Fibroblast of mammary gland (primary cell): ENCODE data around the gene PPP1R12B.

ENCODE experiments used
- DNase-seq: peaks from one replicate; pipeline ENCODE4 v3.0.0-alpha.2; 2010; ENCODE audit warnings: low read depth
- H3K4me3 ChIP-seq: 2 replicates; pipeline ENCODE4 v1.5.1; 2011; ENCODE audit warnings: low read depth, mild to moderate bottlenecking, low read length, moderate library complexity; ENCODE audit not compliant: control insufficient read depth
- CTCF ChIP-seq: conservative IDR thresholded peaks from 2 replicates; pipeline ENCODE4 v1.5.1; 2011; ENCODE audit warnings: low read depth, low read length, inconsistent platforms; ENCODE audit not compliant: control insufficient read depth, insufficient read depth

The PPP1R12B gene

GRCh38 chr1:202585590-202585933, 237.1 kb downstream of the PPP1R12B start:
- TF ChIP-seq CTCF = no peak
- DNase-seq = no peak
- H3K4me3 ChIP-seq = no peak overlapping the region

- DNase-seq = peak; percentile 66
- H3K4me3 ChIP-seq = no peak overlapping the region
- TF ChIP-seq CTCF = no peak
Observed at GRCh38 chr1:202586018-202586821, 237.7 kb downstream of the PPP1R12B start.

- TF ChIP-seq CTCF = no peak
- DNase-seq = no peak
- no peak overlapping the region for H3K4me3 ChIP-seq
Observed at GRCh38 chr1:202586871-202587270, 238.4 kb downstream of the PPP1R12B start.

- no peak for TF ChIP-seq CTCF
- DNase-seq = no peak
- H3K4me3 ChIP-seq = no peak overlapping the region
Observed at GRCh38 chr1:202587859-202588485, 239.5 kb downstream of the PPP1R12B start.

GRCh38 chr1:202588503-202589189, 240.1 kb downstream of the PPP1R12B start:
- TF ChIP-seq CTCF = no peak
- DNase-seq = no peak
- H3K4me3 ChIP-seq = no peak overlapping the region

- TF ChIP-seq CTCF = no peak
- peak; percentile 99 for DNase-seq
- H3K4me3 ChIP-seq = no peak overlapping the region
Observed at GRCh38 chr1:202589190-202589930, 240.9 kb downstream of the PPP1R12B start.
